ENCODE results near the gene LRRC9.
A peak's percentile ranks its signal among the peaks of the same experiment; 100 is the strongest.
"Not testable (repeated sequence)": the region's sequence is repeated elsewhere in the genome, so short reads cannot be mapped to it uniquely, and the experiment has no call there.

Gene LRRC9

DNA sequence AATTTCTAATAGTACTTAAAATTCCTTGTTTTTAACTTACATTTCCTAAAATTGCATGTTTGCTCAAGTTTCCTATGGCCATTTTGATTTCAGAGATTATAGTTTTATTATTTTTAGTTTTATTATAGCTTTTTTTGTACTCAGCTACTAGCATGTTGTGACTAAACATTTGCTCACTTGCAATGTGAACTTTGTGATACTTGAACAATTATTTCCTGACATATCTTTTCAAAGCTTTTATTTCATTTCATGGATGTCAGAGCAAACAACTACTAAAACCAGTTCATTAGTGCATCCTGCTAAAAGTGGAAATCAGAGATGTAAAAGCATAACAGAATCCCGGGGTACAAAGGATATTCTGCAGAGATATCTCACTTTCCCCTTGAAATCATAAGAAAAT is 138.1 kb downstream of the LRRC9 start:
- no peak for DNase-seq (ENCODE audit: low read depth in 4 of 4, low spot score in 1 of 4)

DNA sequence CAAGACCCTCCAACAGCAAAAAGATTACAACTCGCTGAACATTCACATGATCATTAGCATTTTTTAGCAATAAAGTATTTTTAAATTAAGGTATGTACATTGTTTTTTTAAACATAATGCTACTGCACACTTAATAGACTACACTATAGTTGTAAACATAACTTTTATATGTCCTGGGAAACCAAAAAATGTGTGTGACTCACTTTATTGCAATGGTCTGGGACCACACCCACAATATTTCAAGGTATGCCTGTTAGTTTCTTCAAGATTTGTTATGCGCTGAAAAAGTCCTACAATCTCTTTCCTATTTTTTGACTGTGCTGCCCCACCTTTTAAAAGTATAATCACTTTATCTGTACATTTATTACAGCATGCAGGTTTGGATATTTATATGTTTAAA is 141.4 kb downstream of the LRRC9 start:
- no peak for DNase-seq (ENCODE audit: low read depth in 4 of 4, low spot score in 1 of 4)

DNA sequence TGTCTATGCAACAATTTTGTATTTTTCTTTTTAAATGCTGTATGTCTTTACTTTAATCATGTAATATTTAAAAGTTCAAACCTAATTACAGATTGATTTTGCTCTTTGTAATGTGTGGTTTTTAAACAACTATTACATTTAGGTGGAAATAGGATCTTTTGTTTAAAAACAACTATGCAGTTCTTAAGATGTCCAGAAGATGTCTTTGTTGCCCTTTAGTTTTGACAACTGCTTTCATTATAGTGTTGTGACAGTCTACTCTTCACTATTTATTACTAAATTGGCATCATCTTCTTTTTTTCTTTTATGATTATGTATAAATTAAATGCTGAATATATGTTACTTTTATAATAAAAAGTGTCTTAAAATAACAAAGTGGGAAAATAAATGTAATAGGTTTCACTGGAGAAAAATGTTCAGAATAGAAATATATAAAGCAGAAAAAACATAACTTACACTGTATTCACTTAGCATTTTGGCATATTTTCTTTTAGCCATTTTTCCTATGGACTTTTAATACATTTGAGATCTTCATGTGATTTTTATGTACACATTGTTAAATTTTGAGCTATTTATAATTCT is 144.6 kb downstream of the LRRC9 start:
- no peak for DNase-seq (ENCODE audit: low read depth in 4 of 4, low spot score in 1 of 4)

DNA sequence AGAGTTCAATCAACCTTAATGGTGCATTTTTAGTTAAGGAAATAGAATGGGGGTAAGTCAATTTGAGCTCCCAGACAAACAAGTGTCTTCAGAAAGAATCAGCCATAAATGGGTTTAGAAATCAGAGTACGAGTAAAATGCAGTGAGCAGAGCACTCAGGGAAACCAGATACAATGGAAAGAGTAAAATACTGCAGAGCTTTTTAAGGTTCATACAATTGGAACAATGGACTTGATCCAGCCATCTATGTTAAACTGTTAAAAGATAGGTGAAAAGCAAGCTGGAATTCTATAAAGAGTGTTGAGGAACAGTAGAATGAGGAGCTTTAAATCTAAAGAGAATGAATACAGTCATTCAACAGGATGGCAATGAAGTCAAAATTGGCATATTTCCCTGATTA is 147.9 kb downstream of the LRRC9 start:
- no peak for DNase-seq (ENCODE audit: low read depth in 4 of 4, low spot score in 1 of 4)

DNA sequence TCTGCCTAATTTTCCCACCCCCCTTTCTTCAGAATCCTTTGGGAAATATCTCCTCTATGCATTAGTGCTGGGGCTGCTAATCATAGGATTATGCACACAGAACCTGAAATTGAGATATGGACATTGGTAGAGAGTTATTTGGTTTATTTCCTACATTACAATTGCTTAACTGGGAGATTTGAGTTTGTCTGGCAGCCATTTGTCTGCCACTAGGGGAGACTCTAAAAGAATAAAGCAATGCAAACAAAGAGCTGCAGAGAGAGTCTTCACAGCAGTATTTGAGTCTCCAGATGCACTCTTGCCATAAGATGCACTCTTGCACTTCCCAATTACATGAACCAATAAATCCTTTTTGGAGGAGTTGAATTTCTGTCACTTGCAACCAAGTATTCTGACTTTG is 159.8 kb downstream of the LRRC9 start:
- no peak for DNase-seq (ENCODE audit: low read depth in 4 of 4, low spot score in 1 of 4)

DNA sequence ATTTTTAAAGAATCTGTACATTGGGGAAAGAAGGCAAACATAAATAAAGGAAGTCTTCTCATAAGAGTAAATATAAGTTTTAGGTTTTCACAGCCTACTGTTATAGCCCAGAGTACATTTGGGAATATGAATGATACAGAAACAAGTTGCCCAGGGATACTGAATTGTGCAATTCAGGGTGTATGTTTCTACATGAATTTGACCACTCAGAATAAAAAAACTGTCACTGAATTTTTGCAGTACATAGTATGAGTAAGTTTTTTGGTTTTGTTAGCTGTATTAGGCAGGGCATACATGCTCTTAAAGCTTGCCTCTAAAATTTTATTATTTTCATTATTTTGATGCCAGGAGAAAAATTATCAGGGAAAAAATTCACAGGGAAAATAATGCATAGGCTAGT is 165.1 kb downstream of the LRRC9 start:
- DNase-seq (ENCODE audit: low read depth in 4 of 4, low spot score in 1 of 4): no peak

DNA sequence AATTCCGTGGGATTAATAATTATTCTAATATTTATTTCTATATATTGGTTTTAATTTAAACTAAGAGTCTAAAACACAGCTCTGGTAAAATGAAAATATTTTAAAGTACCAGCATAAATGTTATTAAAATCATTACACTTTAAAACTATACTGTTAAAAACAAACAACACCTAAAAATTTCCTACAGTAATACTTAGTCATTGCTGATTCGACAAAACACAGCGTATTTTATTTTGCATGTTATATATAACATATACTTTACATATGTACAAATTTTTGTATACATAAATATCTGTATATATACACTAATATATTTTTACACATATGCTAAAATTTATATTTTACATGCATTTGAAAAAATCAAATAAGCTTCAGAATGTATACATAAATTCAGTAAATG is 165.7 kb downstream of the LRRC9 start:
- no peak for DNase-seq (ENCODE audit: low read depth in 4 of 4, low spot score in 1 of 4)

DNA sequence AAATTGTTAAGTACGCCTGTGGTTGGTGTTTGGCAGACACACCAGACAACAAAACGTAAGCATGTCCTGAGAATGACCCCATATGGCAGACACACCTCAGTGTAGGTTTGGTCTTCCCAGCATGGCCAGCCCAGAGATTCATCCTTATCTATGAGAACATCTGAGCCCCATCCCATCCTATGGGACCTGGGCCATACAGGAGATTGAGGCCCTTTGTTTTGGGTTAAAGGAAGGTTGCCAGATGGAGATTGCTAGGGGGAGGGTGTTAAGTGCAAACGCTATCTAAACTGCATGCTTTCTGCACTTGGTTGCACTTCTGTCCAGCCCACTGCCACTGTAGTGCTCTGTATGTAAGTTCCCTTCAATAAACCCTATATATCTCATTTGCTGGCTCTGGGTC is 167.7 kb downstream of the LRRC9 start:
- DNase-seq (ENCODE audit: low read depth in 4 of 4, low spot score in 1 of 4): no peak

DNA sequence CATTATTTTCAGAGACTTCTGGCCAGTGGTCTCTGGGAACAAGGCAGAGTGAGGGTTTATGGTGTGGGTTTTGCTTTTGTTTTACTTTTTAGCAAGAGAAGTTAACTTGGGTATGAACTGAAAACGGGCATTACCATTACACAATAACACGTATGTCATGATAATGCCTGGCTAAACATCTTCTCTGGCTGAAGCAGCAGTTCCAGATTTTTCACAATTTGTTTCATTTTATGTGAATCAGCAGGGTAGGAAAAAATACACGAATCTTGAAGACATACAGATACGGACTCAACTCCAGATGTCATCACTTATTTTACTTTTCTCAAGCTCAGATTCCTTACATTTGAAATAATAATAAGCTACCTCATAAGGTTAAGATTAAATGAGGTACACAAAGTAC is 169.3 kb downstream of the LRRC9 start:
- DNase-seq (ENCODE audit: low read depth in 4 of 4, low spot score in 1 of 4): no peak

DNA sequence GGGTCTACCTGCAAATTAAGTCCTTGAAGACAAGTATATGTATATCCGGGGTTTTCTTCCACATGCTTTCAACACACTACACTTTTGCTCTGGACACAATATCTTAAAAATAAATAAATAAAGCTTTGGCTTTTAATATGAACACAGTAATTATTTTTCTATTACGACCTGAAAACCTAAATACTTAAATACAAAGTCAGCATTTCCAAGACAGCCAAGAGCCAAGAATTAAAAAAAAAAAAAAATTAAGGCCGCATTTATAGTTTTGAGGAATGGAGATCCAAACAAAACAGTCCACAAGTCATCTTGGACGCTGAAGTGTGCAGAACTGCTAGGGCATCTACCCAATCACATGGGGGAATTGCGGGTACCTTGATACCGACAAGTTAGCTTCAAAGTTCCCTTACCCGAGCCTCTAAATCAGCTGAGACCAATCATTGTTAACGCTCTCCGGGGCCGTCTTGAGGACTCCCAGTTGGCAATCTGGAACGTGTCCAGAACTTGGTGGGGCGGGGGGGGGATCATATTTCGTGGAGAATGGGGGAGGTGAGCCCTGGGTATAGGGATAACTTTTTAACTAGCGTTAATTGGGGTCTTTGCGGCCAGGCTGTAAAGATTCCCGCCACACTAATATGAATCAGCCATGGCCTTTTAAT is 171.0 kb downstream of the LRRC9 start:
- no peak for DNase-seq (ENCODE audit: low read depth in 4 of 4, low spot score in 1 of 4)

DNA sequence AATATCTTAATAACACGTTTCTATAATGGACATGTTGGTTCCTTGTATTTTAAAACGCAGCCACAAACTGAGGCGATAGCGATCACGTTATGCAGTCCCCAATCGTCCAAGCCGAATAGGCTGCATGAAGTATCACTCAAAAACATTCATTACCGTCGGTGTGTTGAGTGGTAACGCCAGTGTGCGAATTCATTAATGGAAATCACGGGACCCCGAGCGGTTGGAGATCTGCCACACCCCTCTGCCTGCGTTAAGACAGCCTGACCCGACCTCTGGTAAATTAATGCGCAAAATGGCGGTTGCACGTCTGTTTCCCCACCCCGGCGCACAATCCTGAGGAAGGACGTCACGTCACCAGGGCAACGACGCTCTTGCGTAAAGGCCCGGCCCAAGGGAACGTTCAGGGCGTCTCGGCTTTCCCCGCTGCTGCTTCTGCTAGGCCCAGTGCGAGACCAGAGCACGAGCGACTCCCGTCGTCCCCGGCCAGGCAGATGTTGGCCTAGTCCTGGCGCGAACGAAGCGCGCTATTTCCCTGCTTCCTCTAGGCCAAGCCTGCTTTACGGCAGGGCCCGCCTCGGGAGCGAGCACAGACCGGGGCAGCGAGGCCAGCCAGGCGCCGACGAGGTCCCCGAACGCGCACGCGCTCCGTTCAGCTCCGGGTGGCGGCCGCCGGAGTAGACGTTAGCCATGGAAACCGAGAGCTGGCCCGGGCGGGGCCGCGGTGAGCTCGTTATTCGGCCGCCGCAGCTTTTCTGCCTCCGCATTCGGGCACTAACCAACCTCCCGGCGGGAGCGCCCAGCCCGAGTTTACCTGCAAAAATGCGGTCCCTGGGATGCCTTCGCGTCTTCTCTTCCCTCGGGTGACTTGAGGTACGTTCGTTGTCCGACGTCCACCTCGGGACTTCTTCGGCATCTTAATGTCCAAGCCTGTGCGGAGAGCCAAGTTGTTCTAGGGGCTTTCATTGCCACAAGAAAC is 171.9 kb downstream of the LRRC9 start, which contains the start of gene PCNX4:
Gene PCNX4 (plus strand): TSS at position 374 of the 976 bp plus-strand sequence. CDS start 15,716 bp downstream, outside the sequence.
- DNase-seq (ENCODE audit: low read depth in 4 of 4, low spot score in 1 of 4): peak; percentile 75 to 90 (median 87)

DNA sequence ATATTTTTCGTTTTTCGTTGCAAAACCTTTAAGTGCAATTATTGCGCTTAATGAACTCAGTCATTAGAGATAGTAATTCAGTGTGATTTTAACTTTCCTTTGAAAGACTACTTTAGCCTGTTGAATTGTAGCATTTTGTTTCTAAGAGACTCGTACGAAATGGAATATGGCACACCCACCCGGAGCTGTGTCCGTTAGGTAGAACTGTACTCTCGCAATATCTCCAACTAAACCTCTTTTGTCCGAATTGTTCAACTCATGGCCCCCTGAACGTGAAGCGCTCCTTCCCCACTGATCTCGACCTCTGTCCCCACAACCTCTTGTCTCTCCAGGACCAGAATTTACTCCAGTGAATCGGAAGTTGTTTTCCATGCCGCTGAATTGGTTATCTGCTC is 172.6 kb downstream of the LRRC9 start:
- DNase-seq (ENCODE audit: low read depth in 4 of 4, low spot score in 1 of 4): no peak

DNA sequence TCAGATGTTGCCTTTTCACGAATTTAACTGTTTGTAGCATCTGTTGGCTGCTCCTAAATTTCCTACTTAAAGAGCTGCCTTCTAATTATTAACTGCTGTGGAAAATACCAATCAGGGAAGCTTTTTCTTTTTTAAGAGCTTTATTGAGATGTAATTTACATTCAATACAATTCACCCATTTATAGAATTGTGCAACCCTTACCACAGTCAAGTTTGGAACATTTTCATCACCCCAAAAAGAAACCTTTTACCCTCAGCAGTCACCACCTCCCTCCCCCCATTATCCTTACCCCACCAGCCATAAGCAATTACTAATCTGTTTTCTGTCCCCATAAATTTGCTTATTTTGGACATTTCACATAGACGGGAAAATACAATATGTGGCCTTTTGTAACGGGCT is 173.1 kb downstream of the LRRC9 start:
- DNase-seq (ENCODE audit: low read depth in 4 of 4, low spot score in 1 of 4): no peak

DNA sequence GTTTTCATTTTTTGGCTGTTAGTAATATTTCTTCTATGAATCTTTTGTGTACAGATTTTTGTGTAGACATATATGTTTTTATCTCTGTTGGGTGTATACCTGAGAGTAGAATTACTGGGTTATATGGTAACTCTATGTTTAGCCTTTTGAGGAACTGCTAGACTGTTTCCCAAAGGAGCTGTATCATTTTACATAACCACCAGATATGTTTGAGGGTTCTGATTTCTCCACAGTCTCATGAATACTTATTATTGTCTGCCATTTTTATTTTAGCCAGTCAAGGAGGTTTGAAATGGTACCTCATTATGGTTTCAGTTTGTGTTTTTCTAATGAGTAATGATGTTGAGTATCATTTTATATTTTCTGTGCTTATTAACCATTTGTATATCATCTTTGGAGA is 173.7 kb downstream of the LRRC9 start:
- no peak for DNase-seq (ENCODE audit: low read depth in 4 of 4, low spot score in 1 of 4)

DNA sequence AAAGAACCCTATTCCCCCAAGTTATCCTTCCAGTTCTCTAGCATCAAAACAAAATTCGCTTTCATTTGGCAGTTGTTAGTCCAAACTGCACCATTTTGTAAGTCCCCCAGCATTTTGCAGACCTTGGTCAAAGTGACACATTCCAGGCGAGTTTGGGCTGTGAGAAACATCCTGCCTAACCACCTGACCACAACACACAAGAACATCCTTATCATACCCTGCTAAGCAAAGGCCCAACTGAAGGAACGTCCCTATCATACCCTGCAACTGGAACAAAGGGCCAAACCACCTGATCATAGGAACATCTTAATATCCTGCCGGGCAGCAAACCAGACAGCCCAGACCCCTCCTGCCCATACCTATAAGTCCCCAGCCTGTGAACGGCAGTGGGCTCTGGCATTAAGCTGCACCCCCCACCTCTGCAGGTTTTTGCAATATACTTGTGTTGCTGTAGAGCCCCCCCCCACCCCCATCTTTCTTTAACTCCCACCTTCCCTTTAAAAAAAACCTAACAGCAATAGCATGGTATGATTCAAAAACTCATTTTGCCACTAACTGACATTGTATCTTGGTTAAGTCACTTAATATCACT is 174.5 kb downstream of the LRRC9 start:
- DNase-seq (ENCODE audit: low read depth in 4 of 4, low spot score in 1 of 4): no peak

DNA sequence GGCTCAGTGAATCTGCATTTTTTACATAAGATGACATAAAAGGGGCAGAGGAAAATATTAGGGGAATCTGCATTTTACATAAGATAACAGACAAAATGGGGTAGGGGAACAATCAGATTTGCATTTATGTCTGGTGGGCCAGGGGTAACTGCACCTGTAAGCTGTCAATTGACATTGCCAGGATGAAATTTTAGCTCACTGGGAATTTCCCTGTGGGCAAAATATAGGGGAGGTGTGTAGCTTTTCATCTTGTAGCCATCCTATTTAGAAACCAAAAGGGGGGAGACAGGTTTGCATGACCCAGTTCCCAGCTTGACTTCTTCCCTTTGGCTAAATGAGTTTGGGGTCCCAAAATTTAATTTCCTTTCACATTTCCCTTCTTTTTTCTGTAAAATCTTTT is 175.3 kb downstream of the LRRC9 start:
- no peak for DNase-seq (ENCODE audit: low read depth in 4 of 4, low spot score in 1 of 4)

DNA sequence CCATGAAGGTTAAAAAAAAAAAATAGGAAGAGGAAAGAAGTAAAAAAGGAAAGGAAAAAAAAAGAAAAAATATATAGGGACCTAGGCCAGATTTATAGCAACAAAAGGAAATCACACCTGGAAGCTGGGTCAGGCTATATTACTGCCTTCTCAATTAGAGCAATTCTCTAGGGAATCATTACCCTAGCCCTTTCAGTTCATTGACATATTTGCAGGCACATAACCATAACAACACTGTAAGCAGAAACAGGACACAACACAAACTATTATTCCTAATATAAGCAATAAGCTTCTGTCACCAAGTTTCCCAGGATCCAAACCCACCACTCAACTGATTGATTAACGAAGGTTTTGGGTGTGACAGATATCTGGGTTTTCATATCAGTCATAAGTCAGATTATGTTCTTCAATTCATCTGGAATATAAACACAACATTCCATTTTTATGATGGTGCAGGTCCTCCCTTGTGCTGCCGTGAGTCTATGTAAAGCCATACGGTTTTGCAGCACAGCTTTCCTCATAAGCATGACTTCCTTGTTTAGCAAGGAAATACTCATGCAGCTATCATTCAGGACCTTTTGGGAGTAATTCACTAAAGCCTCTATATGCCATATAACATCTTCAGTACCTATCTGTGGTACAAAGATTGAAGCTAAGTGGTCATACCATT is 176.0 kb downstream of the LRRC9 start:
- DNase-seq (ENCODE audit: low read depth in 4 of 4, low spot score in 1 of 4): no peak

DNA sequence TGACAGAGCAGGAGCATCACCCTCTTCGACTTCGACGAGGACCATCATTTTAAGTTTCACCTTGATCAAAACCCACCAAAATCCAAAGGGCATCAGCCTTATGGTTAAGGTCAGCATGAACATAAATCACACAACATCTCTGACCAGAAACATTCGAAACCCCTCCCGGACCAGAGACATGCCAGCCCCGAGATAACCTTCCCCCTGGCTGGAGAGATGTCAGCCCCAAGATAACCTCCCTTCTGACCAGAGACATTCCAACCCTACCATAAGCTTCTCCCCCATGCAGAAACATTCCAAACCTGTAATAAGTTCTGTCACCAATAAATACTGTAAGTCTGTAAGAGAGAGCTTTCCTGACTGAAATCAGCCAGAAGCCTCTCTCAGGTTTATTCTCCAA is 178.0 kb downstream of the LRRC9 start:
- no peak for DNase-seq (ENCODE audit: low read depth in 4 of 4, low spot score in 1 of 4)

DNA sequence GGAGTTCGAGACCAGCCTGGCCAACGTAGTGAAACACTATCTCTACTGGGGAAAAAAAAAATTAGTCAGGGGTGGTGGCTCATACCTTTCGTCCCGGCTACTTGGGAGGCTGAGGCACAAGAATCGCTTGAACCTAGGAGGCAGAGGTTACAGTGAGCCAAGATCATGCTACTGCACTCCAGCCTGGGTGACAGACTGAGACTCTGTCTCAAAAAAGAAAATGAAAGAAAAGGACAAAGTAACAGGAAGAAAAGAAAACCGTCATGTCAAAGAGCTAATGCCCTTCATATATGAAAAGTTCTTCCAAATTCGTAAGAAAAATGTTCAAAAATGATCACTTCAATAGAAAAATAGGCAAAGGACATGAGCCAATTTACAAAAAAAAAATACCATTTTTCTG is 179.9 kb downstream of the LRRC9 start:
- DNase-seq (ENCODE audit: low read depth in 4 of 4, low spot score in 1 of 4): not testable (repeated sequence)

DNA sequence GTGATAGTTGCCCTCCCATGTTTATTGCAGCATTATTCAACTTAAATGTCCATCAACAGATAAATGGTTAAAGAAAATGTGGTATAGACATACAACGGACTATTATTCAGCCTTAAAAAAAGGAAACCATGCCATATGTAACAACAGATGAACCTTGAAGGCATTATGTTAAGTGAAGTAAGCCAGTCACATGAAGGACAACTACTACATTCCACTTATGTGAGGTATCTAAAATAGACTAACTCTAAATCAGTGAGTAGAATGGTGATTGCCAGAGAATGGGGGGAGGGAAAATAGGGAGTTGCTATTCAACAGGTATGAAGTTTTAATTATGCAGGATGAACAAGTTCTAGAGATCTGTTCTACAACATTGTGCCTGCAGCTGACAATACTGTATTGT is 181.8 kb downstream of the LRRC9 start:
- no peak for DNase-seq (ENCODE audit: low read depth in 4 of 4, low spot score in 1 of 4)

DNA sequence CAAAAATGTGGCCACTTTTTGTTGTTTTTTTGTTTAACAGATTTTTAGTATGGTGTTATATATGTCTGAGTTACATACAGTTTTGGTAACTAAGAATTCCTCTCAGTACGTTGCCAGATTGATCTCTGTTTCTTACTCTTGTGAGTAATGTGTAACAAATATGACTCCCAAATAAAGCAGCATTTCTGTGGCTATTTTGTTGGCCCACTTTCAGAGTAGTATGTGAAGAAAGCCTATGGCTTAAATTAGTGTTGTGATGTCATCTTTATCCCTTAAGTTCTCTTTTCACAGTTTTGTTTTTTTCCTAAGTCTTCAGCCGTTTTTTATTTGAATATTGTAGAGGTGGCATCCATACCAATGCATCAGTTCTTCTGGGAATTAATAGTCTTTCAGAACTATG is 182.4 kb downstream of the LRRC9 start:
- no peak for DNase-seq (ENCODE audit: low read depth in 4 of 4, low spot score in 1 of 4)

Measured in stimulated activated CD4-positive, alpha-beta T cell treated with anti-CD3 and anti-CD28 coated beads, Interleukin-1b, Interleukin-23, amount 100 ng/mL, for 24 hours (primary cell).